Measurements from ENCODE around the gene SEMA4C. TPM values are rescaled to one million over a fixed set of nuclear protein-coding genes. Genes with fewer than 3 reads are reported as not detected.
"Not testable (repeated sequence)": the region's sequence is repeated elsewhere in the genome, so short reads cannot be mapped to it uniquely, and the experiment has no call there.

Gene SEMA4C
- total RNA-seq, 3 donors from 2014 or later: 7.5 to 9.7 (median 9.0) TPM

DNA sequence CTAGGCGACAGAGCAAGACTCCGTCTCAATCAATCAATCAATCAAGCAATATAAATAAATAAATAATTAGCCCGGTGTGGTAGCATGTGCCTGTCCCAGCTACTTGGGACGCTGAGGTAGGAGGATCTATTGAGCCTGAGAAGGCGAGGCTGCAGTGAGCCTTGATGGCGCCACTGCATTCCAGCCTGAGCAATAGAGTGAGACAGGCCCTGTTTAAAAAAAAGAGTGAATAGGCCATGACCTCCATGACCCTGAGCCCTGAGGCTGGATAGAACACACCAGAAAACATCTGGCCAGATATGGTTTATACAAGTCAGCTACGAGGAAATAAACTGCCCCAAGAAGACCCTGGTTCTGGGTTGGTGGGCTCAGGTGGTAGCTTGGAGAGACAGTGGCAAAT is 20.4 kb upstream of the SEMA4C start:
- Mint-ChIP-seq H3K27me3 (ENCODE audit: low read depth) (no peaks in the 10 kb centered on the region), H3K36me3 (ENCODE audit: insufficient read depth) (no peaks in the 10 kb centered on the region), H3K4me1 (ENCODE audit: low read depth) (peaks cover 56% of the 10 kb centered on the region), H3K9me3 (no peaks in the 10 kb centered on the region), H3K4me3 (no peak overlapping the region)
- no peak for DNase-seq
- no peak for ATAC-seq

DNA sequence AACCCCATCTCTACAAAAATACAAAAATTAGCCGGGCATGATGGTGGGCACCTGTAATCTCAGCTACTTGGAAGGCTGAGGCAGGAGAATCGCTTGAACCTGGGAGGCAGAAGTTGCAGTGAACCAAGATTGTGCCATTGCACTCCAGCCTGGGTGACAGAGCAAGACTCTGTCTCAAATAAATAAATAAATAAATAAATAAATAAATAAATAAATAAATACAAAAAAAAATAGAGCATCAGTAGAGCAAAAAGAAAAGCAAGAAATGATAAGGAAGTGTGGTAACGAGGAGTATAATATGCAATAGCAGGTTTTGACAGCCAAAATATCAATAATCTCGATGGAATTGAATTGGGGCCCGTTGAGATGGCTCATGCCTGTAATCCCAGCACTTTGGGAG is 19.6 kb upstream of the SEMA4C start:
- not testable (repeated sequence) for H3K9me3 Mint-ChIP-seq; H3K36me3 Mint-ChIP-seq (ENCODE audit: insufficient read depth); H3K27me3 Mint-ChIP-seq (ENCODE audit: low read depth); H3K4me3 Mint-ChIP-seq; ATAC-seq; DNase-seq
- H3K4me1 Mint-ChIP-seq (ENCODE audit: low read depth): peaks cover 51% of the 10 kb centered on the region

DNA sequence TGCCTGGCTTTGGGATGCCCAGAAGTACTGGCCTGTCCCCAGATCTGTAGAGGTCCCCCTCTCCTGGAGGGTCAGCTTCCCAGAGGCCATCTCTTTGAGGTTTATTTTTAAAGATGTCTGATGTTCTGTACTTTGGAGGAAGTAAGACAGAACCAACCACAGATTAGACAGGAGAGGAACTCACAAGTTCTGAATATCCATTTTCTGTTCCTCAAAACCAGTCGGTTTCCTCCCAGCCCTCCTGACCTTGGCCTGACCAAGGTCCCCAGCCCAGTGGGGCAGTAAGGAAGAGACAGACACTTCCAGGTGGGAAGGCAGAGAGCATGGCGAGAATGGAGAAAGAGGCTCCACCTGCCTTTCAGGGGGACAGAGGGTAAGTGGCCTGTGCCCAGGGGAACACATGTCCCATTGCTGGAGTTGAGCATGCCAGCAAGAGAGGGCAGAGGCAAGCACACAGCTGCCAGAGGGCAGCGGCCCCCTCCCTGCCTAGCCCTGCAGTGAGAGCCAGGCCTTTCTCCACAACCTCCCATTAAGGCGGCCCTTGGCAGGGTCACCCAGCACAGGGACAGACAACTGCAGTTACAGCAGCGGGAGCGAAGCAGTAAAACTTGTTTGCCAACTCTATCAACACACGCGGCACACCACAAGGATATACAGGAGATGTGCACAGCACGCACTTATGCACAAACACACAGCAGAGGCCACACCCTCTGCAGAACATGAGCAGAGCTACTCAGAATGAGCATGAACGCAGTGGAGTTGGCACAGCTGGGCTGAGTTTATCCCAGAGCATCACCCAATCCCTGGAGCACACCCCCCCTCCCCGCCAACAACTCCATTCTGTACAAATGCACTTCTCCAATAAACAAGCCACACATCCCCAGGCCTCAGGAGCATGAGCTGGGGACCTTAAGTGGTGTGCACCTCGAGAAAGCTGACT is 18.5 kb upstream of the SEMA4C start:
- no peak for ATAC-seq
- Mint-ChIP-seq H3K36me3 (ENCODE audit: insufficient read depth) (no peaks in the 10 kb centered on the region), H3K4me3 (no peak overlapping the region), H3K4me1 (ENCODE audit: low read depth) (peaks cover 49% of the 10 kb centered on the region), H3K27me3 (ENCODE audit: low read depth) (no peaks in the 10 kb centered on the region), H3K9me3 (no peaks in the 10 kb centered on the region)
- no peak for DNase-seq

DNA sequence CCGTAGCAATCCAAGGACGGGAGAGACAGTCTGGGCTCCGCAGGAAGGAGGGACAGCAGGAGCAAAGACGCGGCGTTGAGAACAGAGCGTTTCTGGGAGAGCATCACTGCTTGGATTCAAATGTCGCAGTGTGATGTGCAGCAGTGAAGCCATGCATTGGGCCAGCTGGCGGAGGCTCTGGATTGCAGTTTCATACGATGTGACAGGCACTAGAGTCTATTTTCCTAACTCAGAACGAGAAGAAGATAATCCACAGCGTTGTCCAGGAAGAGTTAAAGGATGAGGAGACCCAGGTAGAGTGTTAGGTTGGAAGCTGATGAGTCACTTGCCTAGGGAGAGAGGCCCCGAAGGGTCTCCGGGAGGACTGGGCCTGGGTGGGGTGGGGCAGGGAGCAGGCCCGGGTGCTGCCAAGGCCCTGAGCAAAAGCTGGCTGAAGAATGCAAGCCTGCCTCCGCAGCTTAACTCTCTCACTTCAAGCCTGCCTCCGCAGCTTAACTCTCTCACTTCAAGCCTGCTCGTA is 17.7 kb upstream of the SEMA4C start:
- H3K4me1 Mint-ChIP-seq (ENCODE audit: low read depth): peaks cover 42% of the 10 kb centered on the region
- no peak overlapping the region for H3K4me3 Mint-ChIP-seq
- H3K36me3 Mint-ChIP-seq (ENCODE audit: insufficient read depth): no peaks in the 10 kb centered on the region

GRCh38 chr2:96885432-96886347 is 15.8 kb upstream of the SEMA4C start:
- Mint-ChIP-seq H3K9me3 (no peaks in the 10 kb centered on the region), H3K36me3 (ENCODE audit: insufficient read depth) (no peaks in the 10 kb centered on the region), H3K4me1 (ENCODE audit: low read depth) (peaks cover 24% of the 10 kb centered on the region), H3K4me3 (no peak overlapping the region), H3K27me3 (ENCODE audit: low read depth) (no peaks in the 10 kb centered on the region)
- ATAC-seq (no peak), DNase-seq (no peak)

More for the DNA sequence above, 17.7 kb upstream of the SEMA4C start:
- DNase-seq (no peak), ATAC-seq (no peak)
- H3K27me3 Mint-ChIP-seq (ENCODE audit: low read depth): no peaks in the 10 kb centered on the region
- no peaks in the 10 kb centered on the region for H3K9me3 Mint-ChIP-seq

- ATAC-seq (no peak), DNase-seq (no peak)
- Mint-ChIP-seq H3K9me3 (no peaks in the 10 kb centered on the region), H3K36me3 (ENCODE audit: insufficient read depth) (no peaks in the 10 kb centered on the region), H3K27me3 (ENCODE audit: low read depth) (no peaks in the 10 kb centered on the region), H3K4me1 (ENCODE audit: low read depth) (peaks cover 18% of the 10 kb centered on the region), H3K4me3 (no peak overlapping the region)
Observed at GRCh38 chr2:96884299-96885094, 14.6 kb upstream of the SEMA4C start.

- peaks cover 10% of the 10 kb centered on the region for H3K4me1 Mint-ChIP-seq (ENCODE audit: low read depth)
- DNase-seq: no peak
- no peaks in the 10 kb centered on the region for H3K36me3 Mint-ChIP-seq (ENCODE audit: insufficient read depth)
- no peaks in the 10 kb centered on the region for H3K9me3 Mint-ChIP-seq
- no peak for ATAC-seq
- no peaks in the 10 kb centered on the region for H3K27me3 Mint-ChIP-seq (ENCODE audit: low read depth)
- no peak overlapping the region for H3K4me3 Mint-ChIP-seq
Observed at GRCh38 chr2:96883306-96883705, 13.4 kb upstream of the SEMA4C start.

DNA sequence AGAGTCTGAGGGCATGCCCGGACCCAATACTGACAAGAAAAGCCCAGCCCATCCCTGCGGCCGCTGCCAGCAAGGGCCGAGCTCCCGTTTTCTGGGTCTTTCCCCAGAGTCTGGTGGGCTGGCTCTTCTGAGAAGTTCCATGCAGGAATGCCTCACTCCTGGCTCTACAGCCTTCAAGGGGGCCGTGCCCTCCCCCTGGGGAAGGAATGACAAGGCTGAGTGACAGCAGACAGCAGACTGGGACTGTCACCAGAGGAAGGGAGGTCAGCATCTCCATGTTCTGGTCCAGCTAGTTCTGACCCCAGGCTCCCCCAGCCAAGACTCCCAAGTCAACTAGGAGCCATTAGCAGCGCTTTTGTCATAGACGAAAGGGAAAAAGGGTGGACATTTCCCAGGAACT is 13.0 kb upstream of the SEMA4C start:
- H3K36me3 Mint-ChIP-seq (ENCODE audit: insufficient read depth): no peaks in the 10 kb centered on the region
- H3K27me3 Mint-ChIP-seq (ENCODE audit: low read depth): no peaks in the 10 kb centered on the region
- DNase-seq: no peak
- no peaks in the 10 kb centered on the region for H3K9me3 Mint-ChIP-seq
- ATAC-seq: no peak
- H3K4me3 Mint-ChIP-seq: no peak overlapping the region
- H3K4me1 Mint-ChIP-seq (ENCODE audit: low read depth): peaks cover 6% of the 10 kb centered on the region

- ATAC-seq: no peak
- peaks cover 1% of the 10 kb centered on the region for H3K4me1 Mint-ChIP-seq (ENCODE audit: low read depth)
- no peak overlapping the region for H3K4me3 Mint-ChIP-seq
- H3K9me3 Mint-ChIP-seq: no peaks in the 10 kb centered on the region
- H3K36me3 Mint-ChIP-seq (ENCODE audit: insufficient read depth): no peaks in the 10 kb centered on the region
- no peak for DNase-seq
- H3K27me3 Mint-ChIP-seq (ENCODE audit: low read depth): no peaks in the 10 kb centered on the region
Observed at GRCh38 chr2:96882230-96882629, 12.3 kb upstream of the SEMA4C start.

- DNase-seq (no peak), ATAC-seq (no peak)
- Mint-ChIP-seq H3K4me3 (no peak overlapping the region), H3K27me3 (ENCODE audit: low read depth) (no peaks in the 10 kb centered on the region), H3K4me1 (ENCODE audit: low read depth) (no peaks in the 10 kb centered on the region), H3K36me3 (ENCODE audit: insufficient read depth) (no peaks in the 10 kb centered on the region), H3K9me3 (no peaks in the 10 kb centered on the region)
Observed at GRCh38 chr2:96881349-96882195, 11.7 kb upstream of the SEMA4C start.

DNA sequence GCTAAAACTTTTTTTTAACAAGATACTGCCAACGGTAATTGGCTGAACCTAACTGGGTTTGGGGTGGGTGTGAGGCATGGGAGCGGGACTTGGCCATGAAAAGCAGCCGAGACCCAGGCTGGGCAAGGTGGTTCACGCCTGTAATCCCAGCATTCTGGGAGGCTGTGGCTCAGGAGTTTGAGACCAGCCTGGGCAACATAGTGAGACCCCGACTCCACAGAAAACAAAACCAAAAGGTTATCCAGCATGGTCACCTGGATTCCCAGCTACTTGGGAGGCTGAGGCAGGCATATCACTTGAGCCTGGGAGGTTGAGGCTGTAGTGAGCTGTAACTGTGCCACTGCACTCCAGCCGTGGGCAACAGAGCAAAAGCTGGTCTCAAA is 11.0 kb upstream of the SEMA4C start:
- Mint-ChIP-seq H3K9me3 (no peaks in the 10 kb centered on the region), H3K36me3 (ENCODE audit: insufficient read depth) (no peaks in the 10 kb centered on the region), H3K27me3 (ENCODE audit: low read depth) (no peaks in the 10 kb centered on the region), H3K4me1 (ENCODE audit: low read depth) (peaks cover 1% of the 10 kb centered on the region), H3K4me3 (no peak overlapping the region)
- DNase-seq (no peak), ATAC-seq (no peak)

- DNase-seq: no peak
- no peaks in the 10 kb centered on the region for H3K27me3 Mint-ChIP-seq (ENCODE audit: low read depth)
- no peaks in the 10 kb centered on the region for H3K9me3 Mint-ChIP-seq
- no peaks in the 10 kb centered on the region for H3K36me3 Mint-ChIP-seq (ENCODE audit: insufficient read depth)
- no peak overlapping the region for H3K4me3 Mint-ChIP-seq
- peaks cover 9% of the 10 kb centered on the region for H3K4me1 Mint-ChIP-seq (ENCODE audit: low read depth)
- ATAC-seq: no peak
Observed at GRCh38 chr2:96879545-96880040, 9.7 kb upstream of the SEMA4C start.
